ENCODE results near the gene MAPKBP1.

The MAPKBP1 gene

DNA sequence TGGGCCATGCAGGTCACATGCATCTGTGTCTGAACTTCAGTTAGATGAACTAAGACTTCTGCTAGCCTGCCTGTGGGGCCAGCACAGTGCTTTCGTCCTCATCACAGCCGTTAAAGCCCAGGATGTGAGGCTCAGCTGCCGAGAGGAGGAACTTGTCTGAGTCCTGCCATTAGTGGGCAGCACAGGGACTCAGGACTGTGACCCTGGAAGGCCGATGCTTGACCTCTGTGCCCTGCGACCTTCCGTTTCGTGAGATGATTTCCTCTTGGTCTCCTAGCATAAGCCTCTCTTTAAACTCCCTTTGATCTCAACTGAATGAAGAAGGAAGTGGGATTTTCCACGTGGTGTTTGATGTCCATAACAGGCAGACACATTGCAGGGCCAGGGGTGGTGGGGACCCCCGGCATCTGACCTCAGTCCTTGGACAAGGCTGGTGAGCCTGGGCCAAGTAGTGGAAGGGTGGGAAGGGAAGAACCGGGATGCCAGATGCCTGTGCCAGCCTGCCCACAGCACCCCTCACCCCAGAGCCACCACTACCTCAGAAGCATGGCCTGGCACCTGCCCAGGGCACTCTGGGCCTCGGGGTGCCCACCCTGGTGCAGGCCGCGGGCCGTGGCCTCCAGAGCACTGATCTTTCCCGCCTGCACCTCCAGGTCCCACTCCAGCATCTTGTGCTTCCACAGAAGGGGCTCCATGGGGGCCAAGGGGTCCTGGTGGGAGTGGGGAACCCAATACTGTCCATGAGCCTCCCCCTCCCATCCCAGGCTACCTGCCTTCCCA, 86.0 kb downstream of the MAPKBP1 start:
- Mint-ChIP-seq H3K27ac (no peak overlapping the region), H3K9me3 (no peaks in the 10 kb centered on the region), H3K4me1 (ENCODE audit: low read depth) (peaks cover 12% of the 10 kb centered on the region), H3K4me3 (no peak overlapping the region), H3K36me3 (ENCODE audit: low read depth) (peaks cover 16% of the 10 kb centered on the region), H3K27me3 (peaks cover 2% of the 10 kb centered on the region)
- intact Hi-C loops (cut with micrococcal nuclease) = no loop called here

GRCh38 chr15:41861736-41862356, 87.6 kb downstream of the MAPKBP1 start:
- Mint-ChIP-seq H3K9me3 (no peaks in the 10 kb centered on the region), H3K36me3 (ENCODE audit: low read depth) (peaks cover 10% of the 10 kb centered on the region), H3K27ac (no peak overlapping the region), H3K27me3 (peaks cover 2% of the 10 kb centered on the region), H3K4me3 (no peak overlapping the region), H3K4me1 (ENCODE audit: low read depth) (peaks cover 12% of the 10 kb centered on the region)
- intact Hi-C loops (cut with micrococcal nuclease) = no loop called here

DNA sequence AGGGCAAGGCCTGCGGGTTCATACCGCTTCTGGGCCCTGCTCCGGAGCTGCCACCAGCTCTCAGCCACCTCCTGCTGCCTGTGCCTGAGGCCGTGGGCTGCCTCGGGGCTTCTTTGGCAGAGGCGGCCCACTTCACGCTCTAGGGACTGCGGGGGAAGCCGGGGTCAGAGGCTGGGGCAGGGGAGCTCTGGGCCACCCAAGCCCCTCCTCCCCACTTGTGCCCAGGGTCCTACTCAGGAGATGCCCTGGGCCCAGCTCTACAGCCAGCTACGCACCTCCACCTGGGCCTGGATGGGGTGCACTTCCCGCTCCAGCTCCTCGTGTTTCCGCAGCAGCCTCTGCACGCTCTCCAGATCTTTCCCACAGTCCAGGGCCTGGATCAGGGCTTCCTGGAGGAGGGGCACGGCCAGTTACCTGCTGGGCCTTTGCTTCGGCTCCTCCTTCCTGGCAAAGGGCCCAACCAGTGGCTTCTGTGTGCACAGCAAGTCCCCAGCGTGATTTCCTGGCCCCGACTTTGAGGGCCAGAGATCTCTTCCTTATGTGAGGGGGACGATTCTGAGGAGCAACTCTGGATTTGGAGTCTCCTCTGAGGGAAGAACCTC, 88.3 kb downstream of the MAPKBP1 start:
- Mint-ChIP-seq H3K4me1 (ENCODE audit: low read depth) (peaks cover 12% of the 10 kb centered on the region), H3K4me3 (no peak overlapping the region), H3K27me3 (peaks cover 2% of the 10 kb centered on the region), H3K36me3 (ENCODE audit: low read depth) (peaks cover 8% of the 10 kb centered on the region), H3K9me3 (no peaks in the 10 kb centered on the region), H3K27ac (no peak overlapping the region)
- intact Hi-C loops (cut with micrococcal nuclease) = no loop called here

DNA sequence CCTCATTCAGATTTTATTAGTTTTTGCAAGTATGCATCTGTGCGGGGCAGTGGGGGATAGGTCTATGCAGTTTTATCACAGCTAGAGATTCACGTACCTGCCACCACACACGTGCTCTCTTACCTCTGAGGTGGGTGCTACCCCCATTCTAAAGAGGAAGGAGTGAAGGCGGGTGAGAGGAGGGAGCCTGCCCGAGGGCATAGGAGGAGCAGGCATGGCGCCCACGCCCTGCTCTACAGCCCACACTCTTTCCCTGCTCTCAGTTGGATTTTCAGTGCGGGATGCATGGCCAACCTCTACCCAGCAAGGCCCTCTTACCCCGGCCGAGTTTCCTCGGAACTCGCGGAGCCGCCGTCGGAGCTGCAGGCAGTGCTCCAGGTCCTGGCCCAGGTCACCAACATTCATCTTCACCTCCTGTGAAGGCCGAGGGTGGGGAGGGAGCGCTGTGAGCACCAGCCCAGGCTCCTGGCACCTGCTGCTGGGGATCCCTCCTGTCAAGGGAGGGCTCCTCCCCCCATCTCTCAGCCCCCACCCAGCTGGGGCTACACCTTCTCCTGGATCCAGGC, 91.3 kb downstream of the MAPKBP1 start:
- peaks cover 2% of the 10 kb centered on the region for H3K27me3 Mint-ChIP-seq
- no peaks in the 10 kb centered on the region for H3K9me3 Mint-ChIP-seq
- H3K27ac Mint-ChIP-seq = no peak overlapping the region
- peaks cover 8% of the 10 kb centered on the region for H3K36me3 Mint-ChIP-seq (ENCODE audit: low read depth)
- H3K4me1 Mint-ChIP-seq (ENCODE audit: low read depth) = peaks cover 4% of the 10 kb centered on the region
- H3K4me3 Mint-ChIP-seq = no peak overlapping the region
- intact Hi-C loops (cut with micrococcal nuclease) = no loop called here

DNA sequence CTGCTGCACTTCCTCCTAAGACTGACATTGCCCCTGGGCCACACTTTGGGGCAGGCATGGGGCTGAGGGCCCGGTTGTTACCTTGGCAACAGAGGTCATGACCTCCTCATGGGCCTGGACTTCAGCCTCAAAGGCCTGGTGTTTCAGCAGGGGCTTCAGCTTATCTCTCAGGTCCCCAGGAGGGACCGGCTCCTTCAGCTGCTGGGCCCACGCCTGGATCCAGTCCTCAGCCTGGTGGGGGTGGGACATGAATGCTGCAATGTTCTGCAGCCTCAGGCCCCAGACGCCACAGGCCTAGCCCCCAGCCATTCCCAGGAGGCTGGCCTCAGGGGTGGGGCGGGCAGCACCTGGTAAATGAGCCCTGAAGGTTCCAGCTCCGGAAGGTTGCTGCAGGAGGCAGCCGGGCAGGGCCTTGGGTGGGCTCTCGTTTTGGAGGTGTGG, 92.0 kb downstream of the MAPKBP1 start:
- no peak overlapping the region for H3K27ac Mint-ChIP-seq
- intact Hi-C loops (cut with micrococcal nuclease) = no loop called here
- H3K9me3 Mint-ChIP-seq = no peaks in the 10 kb centered on the region
- peaks cover 8% of the 10 kb centered on the region for H3K36me3 Mint-ChIP-seq (ENCODE audit: low read depth)
- no peaks in the 10 kb centered on the region for H3K4me1 Mint-ChIP-seq (ENCODE audit: low read depth)
- H3K4me3 Mint-ChIP-seq = no peak overlapping the region
- no peaks in the 10 kb centered on the region for H3K27me3 Mint-ChIP-seq

GRCh38 chr15:41866872-41867579, 92.7 kb downstream of the MAPKBP1 start:
- no peaks in the 10 kb centered on the region for H3K9me3 Mint-ChIP-seq
- no peaks in the 10 kb centered on the region for H3K4me1 Mint-ChIP-seq (ENCODE audit: low read depth)
- H3K36me3 Mint-ChIP-seq (ENCODE audit: low read depth) = peaks cover 8% of the 10 kb centered on the region
- intact Hi-C loops (cut with micrococcal nuclease) = no loop called here
- no peak overlapping the region for H3K27ac Mint-ChIP-seq
- no peaks in the 10 kb centered on the region for H3K27me3 Mint-ChIP-seq
- no peak overlapping the region for H3K4me3 Mint-ChIP-seq

DNA sequence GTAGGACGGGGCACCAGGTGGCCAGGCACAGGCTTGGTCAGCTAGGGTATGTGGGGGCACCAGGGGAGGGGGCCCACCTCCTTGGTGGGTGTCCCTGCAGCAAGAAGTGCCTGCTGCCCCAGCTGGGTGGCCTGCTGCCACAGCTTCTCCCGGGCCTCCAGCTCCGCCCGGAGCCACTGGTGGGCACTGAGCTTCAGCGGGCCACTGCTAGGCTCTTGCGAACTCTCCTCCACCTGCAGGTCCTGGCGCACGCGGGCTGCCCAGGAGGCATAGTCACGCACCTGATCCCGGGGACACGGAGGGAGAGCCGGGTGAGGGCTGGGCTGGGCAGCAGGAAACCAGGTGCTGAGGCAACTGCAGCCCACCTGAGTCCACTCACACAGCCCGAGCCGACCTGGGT, 94.0 kb downstream of the MAPKBP1 start:
- intact Hi-C loops (cut with micrococcal nuclease) = no loop called here

DNA sequence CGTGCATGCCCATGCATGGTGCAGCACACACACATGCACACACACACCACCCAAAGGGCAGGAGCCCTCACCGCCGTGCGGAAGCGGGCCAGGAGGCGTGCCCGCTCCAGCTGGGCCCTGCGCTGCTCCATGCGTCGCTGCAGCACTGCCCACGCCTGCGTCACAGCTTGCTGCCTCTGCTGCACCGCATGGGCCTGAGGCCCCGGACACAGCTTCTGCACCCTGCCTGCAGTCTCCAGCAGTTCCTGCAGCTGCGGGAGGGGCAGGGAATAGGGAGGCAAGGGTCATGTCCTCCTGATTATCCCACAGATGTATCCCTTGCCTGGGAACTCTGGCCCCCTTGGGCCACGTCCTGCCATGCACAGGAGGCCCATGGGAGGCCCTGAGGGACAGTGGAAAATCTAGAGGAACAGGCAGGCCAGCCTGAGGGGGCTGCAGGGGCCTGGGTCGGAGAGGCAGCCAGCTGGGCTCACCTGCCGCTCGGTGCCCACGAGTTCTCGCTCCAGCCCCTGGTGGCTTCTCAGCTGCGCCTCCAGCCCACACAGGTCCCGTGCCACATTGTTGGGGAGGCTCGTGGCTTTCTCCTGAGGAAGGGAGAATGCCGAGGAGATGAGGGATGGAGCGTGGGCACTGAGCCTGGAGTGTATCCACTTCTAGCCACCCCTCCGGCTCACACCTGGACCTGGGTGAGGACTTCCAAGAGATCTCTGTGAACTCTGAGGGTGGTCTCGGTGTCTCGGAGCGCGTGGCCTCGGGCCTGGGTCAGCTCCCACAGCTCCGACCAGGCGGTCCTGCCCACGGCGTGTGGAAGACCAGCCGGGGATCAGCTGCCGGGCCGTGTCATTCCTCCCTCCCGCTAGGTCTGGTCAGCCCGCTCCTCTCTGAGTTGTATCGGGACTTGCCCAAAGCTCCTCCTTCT, 95.7 kb downstream of the MAPKBP1 start:
- Mint-ChIP-seq H3K9me3 (no peaks in the 10 kb centered on the region), H3K27ac (no peak overlapping the region), H3K4me1 (ENCODE audit: low read depth) (no peaks in the 10 kb centered on the region), H3K27me3 (peaks cover 5% of the 10 kb centered on the region), H3K36me3 (ENCODE audit: low read depth) (no peaks in the 10 kb centered on the region), H3K4me3 (no peak overlapping the region)
- intact Hi-C loops (cut with micrococcal nuclease) = no loop called here

More for the DNA sequence above, 94.0 kb downstream of the MAPKBP1 start:
- Mint-ChIP-seq H3K4me1 (ENCODE audit: low read depth) (no peaks in the 10 kb centered on the region), H3K27ac (no peak overlapping the region), H3K4me3 (no peak overlapping the region), H3K9me3 (no peaks in the 10 kb centered on the region), H3K27me3 (peaks cover 4% of the 10 kb centered on the region), H3K36me3 (ENCODE audit: low read depth) (peaks cover 8% of the 10 kb centered on the region)

- peaks cover 5% of the 10 kb centered on the region for H3K27me3 Mint-ChIP-seq
- H3K36me3 Mint-ChIP-seq (ENCODE audit: low read depth) = no peaks in the 10 kb centered on the region
- H3K27ac Mint-ChIP-seq = no peak overlapping the region
- intact Hi-C loops (cut with micrococcal nuclease) = no loop called here
- H3K9me3 Mint-ChIP-seq = no peaks in the 10 kb centered on the region
- no peak overlapping the region for H3K4me3 Mint-ChIP-seq
- H3K4me1 Mint-ChIP-seq (ENCODE audit: low read depth) = no peaks in the 10 kb centered on the region
Observed at GRCh38 chr15:41870689-41871081, 96.4 kb downstream of the MAPKBP1 start.

GRCh38 chr15:41871175-41871905, 97.1 kb downstream of the MAPKBP1 start:
- H3K27ac Mint-ChIP-seq = no peak overlapping the region
- no peaks in the 10 kb centered on the region for H3K9me3 Mint-ChIP-seq
- peaks cover 5% of the 10 kb centered on the region for H3K27me3 Mint-ChIP-seq
- no peaks in the 10 kb centered on the region for H3K4me1 Mint-ChIP-seq (ENCODE audit: low read depth)
- intact Hi-C loops (cut with micrococcal nuclease) = no loop called here
- no peaks in the 10 kb centered on the region for H3K36me3 Mint-ChIP-seq (ENCODE audit: low read depth)
- no peak overlapping the region for H3K4me3 Mint-ChIP-seq

- Mint-ChIP-seq H3K9me3 (no peaks in the 10 kb centered on the region), H3K27ac (no peak overlapping the region), H3K27me3 (peaks cover 5% of the 10 kb centered on the region), H3K4me3 (no peak overlapping the region), H3K36me3 (ENCODE audit: low read depth) (no peaks in the 10 kb centered on the region), H3K4me1 (ENCODE audit: low read depth) (no peaks in the 10 kb centered on the region)
- intact Hi-C loops (cut with micrococcal nuclease) = no loop called here
Observed at GRCh38 chr15:41872166-41872747, 98.0 kb downstream of the MAPKBP1 start.

DNA sequence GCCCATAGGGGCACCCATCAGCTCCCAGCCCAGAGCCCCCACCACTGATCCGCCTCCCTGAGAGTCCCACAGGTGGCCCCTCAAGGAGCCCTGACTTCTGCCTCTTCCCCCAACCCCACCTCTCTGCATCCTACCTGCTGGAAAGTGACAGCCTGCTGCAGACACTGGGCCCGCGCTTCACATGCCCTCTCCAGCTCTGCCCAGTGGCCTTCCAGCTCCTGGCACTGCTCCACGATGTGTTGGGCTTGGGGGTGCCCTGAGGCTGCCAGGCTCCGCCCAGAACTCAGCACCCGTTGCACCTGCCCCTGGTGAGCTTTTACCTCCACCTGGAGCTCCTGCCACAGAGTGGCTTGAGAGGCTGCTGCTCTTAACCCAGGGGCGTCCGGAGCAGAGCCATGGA, 99.4 kb downstream of the MAPKBP1 start:
- no peaks in the 10 kb centered on the region for H3K36me3 Mint-ChIP-seq (ENCODE audit: low read depth)
- intact Hi-C loops (cut with micrococcal nuclease) = no loop called here
- H3K27ac Mint-ChIP-seq = no peak overlapping the region
- H3K4me1 Mint-ChIP-seq (ENCODE audit: low read depth) = no peaks in the 10 kb centered on the region
- no peak overlapping the region for H3K4me3 Mint-ChIP-seq
- no peaks in the 10 kb centered on the region for H3K9me3 Mint-ChIP-seq
- peaks cover 5% of the 10 kb centered on the region for H3K27me3 Mint-ChIP-seq

Measured in dendritic cell treated with granulocyte-macrophage colony-stimulating factor and Interleukin-4, amounts not matched to agents 40 ng/mL and 50 ng/mL, for 4 days (primary cell).